H9 (cell line): Measurements from ENCODE around the gene HSPH1. TPM values are rescaled to one million over a fixed set of nuclear protein-coding genes. Genes with fewer than 3 reads are reported as not detected.
"Not testable (repeated sequence)": the region's sequence is repeated elsewhere in the genome, so short reads cannot be mapped to it uniquely, and the experiment has no call there.

Experiments used
- DNase-seq: peaks from one replicate; pipeline ENCODE4 v3.0.0-alpha.2; 2017
- H2AFZ ChIP-seq: one replicate; pipeline ENCODE4 v1.6.1; 2013; ENCODE audit warnings: mild to moderate bottlenecking, low read length, control low read depth, moderate library complexity
- H2AK5ac ChIP-seq: 2 replicates; pipeline ENCODE4 v1.6.1; 2013; ENCODE audit warnings: low read length, control low read depth, mixed read lengths; ENCODE audit not compliant: insufficient read length
- H2BK120ac ChIP-seq: one replicate; pipeline ENCODE4 v1.6.1; 2013; ENCODE audit warnings: low read depth, mild to moderate bottlenecking, low read length, control low read depth, inconsistent platforms; ENCODE audit not compliant: poor library complexity, severe bottlenecking
- H2BK12ac ChIP-seq: 2 replicates; pipeline ENCODE4 v1.6.1; 2013; ENCODE audit warnings: low read length, control low read depth, mixed read lengths, low read depth; ENCODE audit not compliant: insufficient read length
- H2BK15ac ChIP-seq: 2 replicates; pipeline ENCODE4 v1.6.1; 2013; ENCODE audit warnings: low read depth, low read length, control low read depth
- H2BK20ac ChIP-seq: one replicate; pipeline ENCODE4 v1.6.1; 2013; ENCODE audit warnings: low read depth, mild to moderate bottlenecking, low read length, control low read depth, inconsistent platforms; ENCODE audit not compliant: poor library complexity, severe bottlenecking
- H2BK5ac ChIP-seq: 2 replicates; pipeline ENCODE4 v1.6.1; 2013; ENCODE audit warnings: low read length, control low read depth, mixed read lengths; ENCODE audit not compliant: insufficient read length
- H3K14ac ChIP-seq: 2 replicates; pipeline ENCODE4 v1.6.1; 2013; ENCODE audit warnings: low read length, control low read depth; ENCODE audit not compliant: insufficient read depth
- H3K18ac ChIP-seq: 2 replicates; pipeline ENCODE4 v1.6.1; 2013; ENCODE audit warnings: low read depth, mild to moderate bottlenecking, mixed read lengths, low read length, control low read depth; ENCODE audit not compliant: insufficient read length
- H3K23ac ChIP-seq: 2 replicates; pipeline ENCODE4 v1.6.1; 2013; ENCODE audit warnings: low read length, control low read depth, mixed read lengths, low read depth; ENCODE audit not compliant: insufficient read length
- H3K23me2 ChIP-seq: 2 replicates; pipeline ENCODE4 v1.6.1; 2013; ENCODE audit warnings: low read depth, mild to moderate bottlenecking, mixed read lengths, low read length, control low read depth; ENCODE audit not compliant: insufficient read length, poor library complexity, severe bottlenecking
- H3K27ac ChIP-seq: 2 replicates; pipeline ENCODE4 v1.5.1; 2013; ENCODE audit warnings: low read length, control low read depth, mixed read lengths, low read depth; ENCODE audit not compliant: insufficient read length
- H3K27me3 ChIP-seq: 2 replicates; pipeline ENCODE4 v1.6.1; 2013; ENCODE audit warnings: low read length, control low read depth, inconsistent platforms; ENCODE audit not compliant: insufficient read depth
- H3K4ac ChIP-seq: 2 replicates; pipeline ENCODE4 v1.6.1; 2013; ENCODE audit warnings: low read depth, mild to moderate bottlenecking, control low read depth, inconsistent platforms, low read length, moderate library complexity
- H3K4me1 ChIP-seq: 2 replicates; pipeline ENCODE4 v1.6.1; 2013; ENCODE audit warnings: low read length, control low read depth, inconsistent platforms; ENCODE audit not compliant: insufficient read depth
- H3K4me2 ChIP-seq: 2 replicates; pipeline ENCODE4 v1.6.1; 2013; ENCODE audit warnings: low read length, control low read depth, mixed read lengths; ENCODE audit not compliant: insufficient read length, insufficient read depth
- H3K56ac ChIP-seq: 2 replicates; pipeline ENCODE4 v1.6.1; 2013; ENCODE audit warnings: low read depth, mild to moderate bottlenecking, mixed read lengths, low read length, control low read depth; ENCODE audit not compliant: insufficient read length
- H3K79me1 ChIP-seq: 2 replicates; pipeline ENCODE4 v1.6.1; 2013; ENCODE audit warnings: low read depth, mild to moderate bottlenecking, moderate library complexity, low read length, control low read depth, inconsistent platforms; ENCODE audit not compliant: insufficient read depth, poor library complexity, severe bottlenecking
- H3K79me2 ChIP-seq: 2 replicates; pipeline ENCODE4 v1.6.1; 2013; ENCODE audit warnings: low read length, control low read depth, inconsistent platforms; ENCODE audit not compliant: insufficient read depth
- H3K9ac ChIP-seq: 2 replicates; pipeline ENCODE4 v1.6.1; 2013; ENCODE audit warnings: low read length, control low read depth, mixed read lengths; ENCODE audit not compliant: insufficient read length; ENCODE audit errors: extremely low read depth
- H3K9me3 ChIP-seq: one replicate; pipeline ENCODE4 v1.6.1; 2013; ENCODE audit warnings: low read depth, low read length, inconsistent platforms; ENCODE audit not compliant: control insufficient read depth
- H3T11ph ChIP-seq: one replicate; pipeline ENCODE4 v1.6.1; 2013; ENCODE audit warnings: mild to moderate bottlenecking, low read length, control low read depth, inconsistent platforms
- H4K20me1 ChIP-seq: one replicate; pipeline ENCODE4 v1.6.1; 2013; ENCODE audit not compliant: control insufficient read depth, insufficient read length, insufficient read depth
- H4K5ac ChIP-seq: 2 replicates; pipeline ENCODE4 v1.6.1; 2013; ENCODE audit warnings: low read depth, mild to moderate bottlenecking, mixed read lengths, low read length, control low read depth; ENCODE audit not compliant: insufficient read length
- H4K8ac ChIP-seq: replicated peaks from 2 replicates; pipeline ENCODE4 v1.6.1; 2013; ENCODE audit warnings: low read length, control low read depth, mixed read lengths, low read depth; ENCODE audit not compliant: insufficient read length
- H4K91ac ChIP-seq: 2 replicates; pipeline ENCODE4 v1.6.1; 2013; ENCODE audit warnings: low read depth, mild to moderate bottlenecking, moderate library complexity, mixed read lengths, low read length, control low read depth; ENCODE audit not compliant: insufficient read length
- H3K27ac Mint-ChIP-seq, 3 experiments: 2 replicates in 2 of 3; 3 replicates in 1 of 3; pipeline ENCODE4 v1.8.0; 2020 to 2021; ENCODE audit warnings: mixed read lengths in 3 of 3, mild to moderate bottlenecking in 1 of 3, moderate library complexity in 1 of 3
- H3K27me3 Mint-ChIP-seq: 2 replicates; pipeline ENCODE4 v1.8.0; 2021; ENCODE audit warnings: low read depth, mild to moderate bottlenecking, moderate library complexity, mixed read lengths
- H3K36me3 Mint-ChIP-seq, 3 experiments: 2 replicates in 2 of 3; 3 replicates in 1 of 3; pipeline ENCODE4 v1.8.0; 2020 to 2021; ENCODE audit warnings: low read depth in 3 of 3, mixed read lengths in 3 of 3; ENCODE audit not compliant: insufficient read depth in 1 of 3
- H3K4me1 Mint-ChIP-seq, 2 experiments: 2 replicates each; pipeline ENCODE4 v1.8.0; 2020; ENCODE audit warnings: mixed read lengths in 2 of 2
- H3K4me3 Mint-ChIP-seq, 2 experiments: 2 replicates in 1 of 2; 3 replicates in 1 of 2; pipeline ENCODE4 v1.8.0; 2020 to 2021; ENCODE audit warnings: mild to moderate bottlenecking in 2 of 2, mixed read lengths in 2 of 2, moderate library complexity in 1 of 2
- H3K9me3 Mint-ChIP-seq, 2 experiments: 2 replicates in 1 of 2; 3 replicates in 1 of 2; pipeline ENCODE4 v1.8.0; 2020; ENCODE audit warnings: mild to moderate bottlenecking in 2 of 2, mixed read lengths in 2 of 2, moderate library complexity in 1 of 2
- CTCF ChIP-seq: fragments of 200-600 bp; sonication (generic); conservative IDR thresholded peaks from 3 replicates; pipeline ENCODE4 v1.8.0; 2021; ENCODE audit warnings: antibody characterized with exemption, mild to moderate bottlenecking
- WGBS: extraction: QIAGEN DNeasy Blood & Tissue Kit; methylation state at CpG from one replicate; pipeline ENCODE4 v1.1.7; 2013; ENCODE audit warnings: missing lambda C conversion rate, low lambda C conversion rate, mixed read lengths; ENCODE audit not compliant: insufficient read length; ENCODE audit errors: extremely low coverage; 5-methylcytosine and 5-hydroxymethylcytosine counted together
- total RNA-seq: library from RNA; stranded (reverse); gene quantifications from 2 replicates; pipeline ENCODE4 v1.2.1, GENCODE V29; 2021

Gene HSPH1
- total RNA-seq, 1 experiment from 2014 or later, result 141 TPM

DNA sequence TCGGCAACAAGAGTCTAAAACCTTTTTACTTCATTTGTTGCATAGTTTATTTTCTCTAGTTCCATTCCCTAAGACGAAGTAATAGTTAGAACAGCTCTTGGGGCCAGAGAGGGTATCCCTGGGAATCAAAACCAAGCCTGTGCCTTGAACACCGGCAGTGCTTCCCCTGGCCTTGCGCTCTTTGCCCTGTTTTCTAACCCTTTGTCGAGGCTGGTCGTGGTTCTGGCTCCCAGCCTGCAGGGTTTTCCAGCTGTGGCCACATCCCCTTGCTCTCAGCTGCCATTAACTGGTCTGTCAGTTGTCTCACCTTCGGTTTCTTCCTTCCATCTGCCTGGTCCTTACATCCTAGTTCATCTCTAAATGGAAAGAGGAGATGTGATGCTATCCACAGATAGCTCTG lies 61.0 kb downstream of the HSPH1 start:
- no peak overlapping the region for H3K56ac ChIP-seq
- no peaks in the 10 kb centered on the region for H3K79me2 ChIP-seq
- H3K23ac ChIP-seq, result no peak overlapping the region
- WGBS, result no CpG with 5 or more reads among the region's 7 CpGs
- no peak overlapping the region for H2AFZ ChIP-seq
- no peak overlapping the region for H3K9ac ChIP-seq
- no peak overlapping the region for H3K4me2 ChIP-seq
- H2BK120ac ChIP-seq, result no peak overlapping the region
- no peak overlapping the region for H4K91ac ChIP-seq
- no peaks in the 10 kb centered on the region for H3K79me1 ChIP-seq
- no peaks in the 10 kb centered on the region for H3K27me3 ChIP-seq
- H3K27me3 Mint-ChIP-seq, result no peaks in the 10 kb centered on the region; the same call in 1 of the 2 replicates
- H3K4me1 Mint-ChIP-seq, result peaks cover 26 to 27% of the 10 kb centered on the region in 2 experiments
- H2AK5ac ChIP-seq, result no peak overlapping the region
- H3K27ac Mint-ChIP-seq, result no peak overlapping the region
- no peak for TF ChIP-seq CTCF
- no peak for DNase-seq
- no peaks in the 10 kb centered on the region for H3K36me3 Mint-ChIP-seq
- no peak overlapping the region for H3K27ac ChIP-seq
- H4K20me1 ChIP-seq, result no peaks in the 10 kb centered on the region
- peaks cover 5% of the 10 kb centered on the region; the same call in 1 of the 2 replicates for H3K4me1 ChIP-seq
- no peak overlapping the region for H3K14ac ChIP-seq
- no peak overlapping the region for H4K5ac ChIP-seq
- H3K4me3 Mint-ChIP-seq, result no peak overlapping the region
- H2BK20ac ChIP-seq, result no peak overlapping the region
- no peaks in the 10 kb centered on the region for H3K9me3 ChIP-seq
- no peak overlapping the region for H3T11ph ChIP-seq
- no peaks in the 10 kb centered on the region; a peak in 1 of 5 replicates for H3K9me3 Mint-ChIP-seq
- no peak overlapping the region for H3K4ac ChIP-seq
- no peak overlapping the region for H2BK12ac ChIP-seq
- no peak overlapping the region for H2BK5ac ChIP-seq
- H3K18ac ChIP-seq, result no peak overlapping the region
- no peak overlapping the region for H4K8ac ChIP-seq
- no peaks in the 10 kb centered on the region for H3K23me2 ChIP-seq
- H2BK15ac ChIP-seq, result no peak overlapping the region

- not testable (repeated sequence) for H4K5ac ChIP-seq, H3K4me3 Mint-ChIP-seq, H3K23me2 ChIP-seq, H3K27ac ChIP-seq, H2AK5ac ChIP-seq, H3K79me2 ChIP-seq, H2BK15ac ChIP-seq, H3K4ac ChIP-seq, H2BK5ac ChIP-seq, H3K9me3 ChIP-seq, H3K56ac ChIP-seq, H3K14ac ChIP-seq, H3K4me2 ChIP-seq, H2BK20ac ChIP-seq, H3K27me3 ChIP-seq, H3K4me1 ChIP-seq, H3K23ac ChIP-seq, H2BK12ac ChIP-seq, H3K79me1 ChIP-seq, H3T11ph ChIP-seq, H4K20me1 ChIP-seq, H2BK120ac ChIP-seq, H4K91ac ChIP-seq, H3K9ac ChIP-seq, H3K9me3 Mint-ChIP-seq, H4K8ac ChIP-seq, H3K18ac ChIP-seq, DNase-seq, H3K27me3 Mint-ChIP-seq, H3K36me3 Mint-ChIP-seq, H2AFZ ChIP-seq
- Mint-ChIP-seq H3K27ac (0 out of 7 replicates have a peak overlapping the region, but pooled peaks of 1 of the 3 experiments have one; percentile 18), H3K4me1 (peaks cover 32% of the 10 kb centered on the region in 2 experiments)
- no CpG with 5 or more reads among the region's 3 CpGs for WGBS
Observed at GRCh38 chr13:31097911-31098434, 63.7 kb downstream of the HSPH1 start.
